ENCODE data around the gene ITPR2. TPM values are rescaled to one million over a fixed set of nuclear protein-coding genes. Genes with fewer than 3 reads are reported as not detected.

The ITPR2 gene
- total RNA-seq, 1 experiment from 2014 or later = 16.5 TPM

- in situ Hi-C loops (cut with HindIII; ENCODE audit: low pct_unique_long_range_greater_than_20kb, low sequenced_read_pairs) = no loop called here
- DNase-seq (ENCODE audit: low read depth) = no peak
These were observed 233.8 kb downstream of the ITPR2 start for GRCh38 chr12:26599096-26599695.

- no peak for DNase-seq (ENCODE audit: low read depth)
- in situ Hi-C loops (cut with HindIII; ENCODE audit: low pct_unique_long_range_greater_than_20kb, low sequenced_read_pairs) = no loop called here
These were observed 237.2 kb downstream of the ITPR2 start for GRCh38 chr12:26595806-26596205.

- in situ Hi-C loops (cut with HindIII; ENCODE audit: low pct_unique_long_range_greater_than_20kb, low sequenced_read_pairs) = no loop called here
- no peak for DNase-seq (ENCODE audit: low read depth)
These were observed 252.4 kb downstream of the ITPR2 start for GRCh38 chr12:26580619-26581018.

- DNase-seq (ENCODE audit: low read depth) = no peak
- in situ Hi-C loops (cut with HindIII; ENCODE audit: low pct_unique_long_range_greater_than_20kb, low sequenced_read_pairs) = no loop called here
These were observed 256.7 kb downstream of the ITPR2 start for GRCh38 chr12:26576266-26576665.

GRCh38 chr12:26573225-26573909 is 259.6 kb downstream of the ITPR2 start:
- in situ Hi-C loops (cut with HindIII; ENCODE audit: low pct_unique_long_range_greater_than_20kb, low sequenced_read_pairs) = no loop called here
- DNase-seq (ENCODE audit: low read depth) = no peak

- no peak for DNase-seq (ENCODE audit: low read depth)
- in situ Hi-C loops (cut with HindIII; ENCODE audit: low pct_unique_long_range_greater_than_20kb, low sequenced_read_pairs) = no loop called here
These were observed 260.9 kb downstream of the ITPR2 start for GRCh38 chr12:26572137-26572536.

- no peak for DNase-seq (ENCODE audit: low read depth)
- in situ Hi-C loops (cut with HindIII; ENCODE audit: low pct_unique_long_range_greater_than_20kb, low sequenced_read_pairs) = no loop called here
These were observed 261.4 kb downstream of the ITPR2 start for GRCh38 chr12:26571560-26571959.

- no peak for DNase-seq (ENCODE audit: low read depth)
- in situ Hi-C loops (cut with HindIII; ENCODE audit: low pct_unique_long_range_greater_than_20kb, low sequenced_read_pairs) = no loop called here
These were observed 265.9 kb downstream of the ITPR2 start for GRCh38 chr12:26567126-26567525.

- no peak for DNase-seq (ENCODE audit: low read depth)
- in situ Hi-C loops (cut with HindIII; ENCODE audit: low pct_unique_long_range_greater_than_20kb, low sequenced_read_pairs) = no loop called here
These were observed 266.3 kb downstream of the ITPR2 start for GRCh38 chr12:26566675-26567074.

- in situ Hi-C loops (cut with HindIII; ENCODE audit: low pct_unique_long_range_greater_than_20kb, low sequenced_read_pairs) = no loop called here
- DNase-seq (ENCODE audit: low read depth) = no peak
These were observed 266.8 kb downstream of the ITPR2 start for GRCh38 chr12:26566186-26566585.

GRCh38 chr12:26564391-26564790 is 268.6 kb downstream of the ITPR2 start:
- DNase-seq (ENCODE audit: low read depth) = no peak
- in situ Hi-C loops (cut with HindIII; ENCODE audit: low pct_unique_long_range_greater_than_20kb, low sequenced_read_pairs) = no loop called here

GRCh38 chr12:26563552-26563951 is 269.4 kb downstream of the ITPR2 start:
- no peak for DNase-seq (ENCODE audit: low read depth)
- in situ Hi-C loops (cut with HindIII; ENCODE audit: low pct_unique_long_range_greater_than_20kb, low sequenced_read_pairs) = no loop called here

GRCh38 chr12:26557326-26557725 is 275.7 kb downstream of the ITPR2 start:
- in situ Hi-C loops (cut with HindIII; ENCODE audit: low pct_unique_long_range_greater_than_20kb, low sequenced_read_pairs) = no loop called here
- DNase-seq (ENCODE audit: low read depth) = no peak

- no peak for DNase-seq (ENCODE audit: low read depth)
- in situ Hi-C loops (cut with HindIII; ENCODE audit: low pct_unique_long_range_greater_than_20kb, low sequenced_read_pairs) = no loop called here
These were observed 276.1 kb downstream of the ITPR2 start for GRCh38 chr12:26556916-26557315.

GRCh38 chr12:26555139-26555538 is 277.9 kb downstream of the ITPR2 start:
- DNase-seq (ENCODE audit: low read depth) = no peak
- in situ Hi-C loops (cut with HindIII; ENCODE audit: low pct_unique_long_range_greater_than_20kb, low sequenced_read_pairs) = no loop called here

GRCh38 chr12:26554332-26554731 is 278.7 kb downstream of the ITPR2 start:
- in situ Hi-C loops (cut with HindIII; ENCODE audit: low pct_unique_long_range_greater_than_20kb, low sequenced_read_pairs) = no loop called here
- DNase-seq (ENCODE audit: low read depth) = no peak

GRCh38 chr12:26551385-26551784 is 281.6 kb downstream of the ITPR2 start:
- no peak for DNase-seq (ENCODE audit: low read depth)
- in situ Hi-C loops (cut with HindIII; ENCODE audit: low pct_unique_long_range_greater_than_20kb, low sequenced_read_pairs) = no loop called here

- in situ Hi-C loops (cut with HindIII; ENCODE audit: low pct_unique_long_range_greater_than_20kb, low sequenced_read_pairs) = no loop called here
- DNase-seq (ENCODE audit: low read depth) = no peak
These were observed 284.8 kb downstream of the ITPR2 start for GRCh38 chr12:26548227-26548626.

- in situ Hi-C loops (cut with HindIII; ENCODE audit: low pct_unique_long_range_greater_than_20kb, low sequenced_read_pairs) = no loop called here
- no peak for DNase-seq (ENCODE audit: low read depth)
These were observed 286.3 kb downstream of the ITPR2 start for GRCh38 chr12:26546535-26547314.

Data from Caki2 (cell line).